ENCODE measurements around the gene GDF10.

GDF10 gene

GRCh38 chr10:47336387-47337134, 36.6 kb downstream of the GDF10 start:
- peaks cover 7% of the 10 kb centered on the region for H3K27me3 Mint-ChIP-seq

GRCh38 chr10:47337310-47337709, 37.3 kb downstream of the GDF10 start:
- Mint-ChIP-seq H3K9me3 (ENCODE audit: low read depth) (no peaks in the 10 kb centered on the region), H3K27me3 (peaks cover 7% of the 10 kb centered on the region), H3K36me3 (no peaks in the 10 kb centered on the region), H3K4me1 (ENCODE audit: low read depth) (no peaks in the 10 kb centered on the region), H3K27ac (no peak overlapping the region), H3K4me3 (no peak overlapping the region)

More at GRCh38 chr10:47336387-47337134, 36.6 kb downstream of the GDF10 start:
- Mint-ChIP-seq H3K4me1 (ENCODE audit: low read depth) (no peaks in the 10 kb centered on the region), H3K4me3 (no peak overlapping the region), H3K36me3 (no peaks in the 10 kb centered on the region), H3K27ac (no peak overlapping the region), H3K9me3 (ENCODE audit: low read depth) (no peaks in the 10 kb centered on the region)

- Mint-ChIP-seq H3K4me3 (no peak overlapping the region), H3K27me3 (peaks cover 6% of the 10 kb centered on the region), H3K4me1 (ENCODE audit: low read depth) (no peaks in the 10 kb centered on the region), H3K27ac (no peak overlapping the region), H3K9me3 (ENCODE audit: low read depth) (no peaks in the 10 kb centered on the region), H3K36me3 (no peaks in the 10 kb centered on the region)
Measured at GRCh38 chr10:47339186-47339735, 39.3 kb downstream of the GDF10 start.

GRCh38 chr10:47339759-47340607, 40.0 kb downstream of the GDF10 start:
- no peaks in the 10 kb centered on the region for H3K4me1 Mint-ChIP-seq (ENCODE audit: low read depth)
- H3K27me3 Mint-ChIP-seq, result peaks cover 6% of the 10 kb centered on the region
- H3K36me3 Mint-ChIP-seq, result no peaks in the 10 kb centered on the region
- no peak overlapping the region for H3K27ac Mint-ChIP-seq
- H3K9me3 Mint-ChIP-seq (ENCODE audit: low read depth), result no peaks in the 10 kb centered on the region
- no peak overlapping the region for H3K4me3 Mint-ChIP-seq

- H3K4me1 Mint-ChIP-seq (ENCODE audit: low read depth), result no peaks in the 10 kb centered on the region
- H3K27ac Mint-ChIP-seq, result no peak overlapping the region
- no peaks in the 10 kb centered on the region for H3K9me3 Mint-ChIP-seq (ENCODE audit: low read depth)
- H3K27me3 Mint-ChIP-seq, result peaks cover 6% of the 10 kb centered on the region
- no peaks in the 10 kb centered on the region for H3K36me3 Mint-ChIP-seq
- H3K4me3 Mint-ChIP-seq, result no peak overlapping the region
Measured at GRCh38 chr10:47340608-47341170, 40.7 kb downstream of the GDF10 start.

GRCh38 chr10:47344996-47345870, 45.2 kb downstream of the GDF10 start:
- no peaks in the 10 kb centered on the region for H3K36me3 Mint-ChIP-seq
- peaks cover 3% of the 10 kb centered on the region for H3K27me3 Mint-ChIP-seq
- no peaks in the 10 kb centered on the region for H3K9me3 Mint-ChIP-seq (ENCODE audit: low read depth)
- no peak overlapping the region for H3K27ac Mint-ChIP-seq
- no peaks in the 10 kb centered on the region for H3K4me1 Mint-ChIP-seq (ENCODE audit: low read depth)
- H3K4me3 Mint-ChIP-seq, result no peak overlapping the region

GRCh38 chr10:47346581-47347302, 46.7 kb downstream of the GDF10 start:
- Mint-ChIP-seq H3K27me3 (no peaks in the 10 kb centered on the region), H3K9me3 (ENCODE audit: low read depth) (no peaks in the 10 kb centered on the region), H3K4me1 (ENCODE audit: low read depth) (no peaks in the 10 kb centered on the region), H3K4me3 (no peak overlapping the region), H3K36me3 (no peaks in the 10 kb centered on the region), H3K27ac (no peak overlapping the region)

GRCh38 chr10:47347303-47347675, 47.3 kb downstream of the GDF10 start:
- no peaks in the 10 kb centered on the region for H3K9me3 Mint-ChIP-seq (ENCODE audit: low read depth)
- H3K4me3 Mint-ChIP-seq, result no peak overlapping the region
- H3K4me1 Mint-ChIP-seq (ENCODE audit: low read depth), result no peaks in the 10 kb centered on the region
- H3K36me3 Mint-ChIP-seq, result no peaks in the 10 kb centered on the region
- no peak overlapping the region for H3K27ac Mint-ChIP-seq
- H3K27me3 Mint-ChIP-seq, result no peaks in the 10 kb centered on the region

- H3K27ac Mint-ChIP-seq, result no peak within 1 kb of the TSS
- no peak within 1 kb of the TSS for H3K4me3 Mint-ChIP-seq
- H3K27me3 Mint-ChIP-seq, result no peaks in the 10 kb centered on the region
- no peaks in the 10 kb centered on the region for H3K36me3 Mint-ChIP-seq
- H3K9me3 Mint-ChIP-seq (ENCODE audit: low read depth), result no peaks in the 10 kb centered on the region
- H3K4me1 Mint-ChIP-seq (ENCODE audit: low read depth), result no peaks in the 10 kb centered on the region
Measured at GRCh38 chr10:47348138-47348651, 48.2 kb downstream of the GDF10 start, which contains the start of gene RBP3. RBP3 (plus strand) TSS chr10:47348363; CDS start chr10:47348485, 122 bp downstream.

- no peak overlapping the region for H3K4me3 Mint-ChIP-seq
- H3K4me1 Mint-ChIP-seq (ENCODE audit: low read depth), result no peaks in the 10 kb centered on the region
- H3K27ac Mint-ChIP-seq, result no peak overlapping the region
- H3K9me3 Mint-ChIP-seq (ENCODE audit: low read depth), result no peaks in the 10 kb centered on the region
- no peaks in the 10 kb centered on the region for H3K27me3 Mint-ChIP-seq
- H3K36me3 Mint-ChIP-seq, result no peaks in the 10 kb centered on the region
Measured at GRCh38 chr10:47348661-47349470, 48.9 kb downstream of the GDF10 start.

- Mint-ChIP-seq H3K27ac (no peak overlapping the region), H3K4me3 (no peak overlapping the region), H3K4me1 (ENCODE audit: low read depth) (no peaks in the 10 kb centered on the region), H3K36me3 (no peaks in the 10 kb centered on the region), H3K9me3 (ENCODE audit: low read depth) (no peaks in the 10 kb centered on the region), H3K27me3 (no peaks in the 10 kb centered on the region)
Measured at GRCh38 chr10:47349516-47349915, 49.5 kb downstream of the GDF10 start.

- H3K4me3 Mint-ChIP-seq, result no peak overlapping the region
- H3K27ac Mint-ChIP-seq, result no peak overlapping the region
- no peaks in the 10 kb centered on the region for H3K36me3 Mint-ChIP-seq
- H3K9me3 Mint-ChIP-seq (ENCODE audit: low read depth), result no peaks in the 10 kb centered on the region
- H3K27me3 Mint-ChIP-seq, result no peaks in the 10 kb centered on the region
- no peaks in the 10 kb centered on the region for H3K4me1 Mint-ChIP-seq (ENCODE audit: low read depth)
Measured at GRCh38 chr10:47349941-47350371, 50.0 kb downstream of the GDF10 start.

All from activated naive CD8-positive, alpha-beta T cell (primary cell).